Kidney (tissue), 14 donors: ENCODE measurements around the gene MKRN2. TPM values are rescaled to one million over a fixed set of nuclear protein-coding genes. Genes with fewer than 3 reads are reported as not detected.

Experiments used
- DNase-seq, 5 donors: peaks; one replicate each; pipeline ENCODE4 v3.0.0-alpha.2; 2013 to 2020
- FAIRE-seq: peaks from 2 replicates; lab custom pipeline; 2012; peaks lifted over from hg19 to GRCh38; lab: Jason Lieb, UNC
- H3K27ac ChIP-seq, 2 donors: one replicate each; pipeline ENCODE4 v1.7.0; 2013; ENCODE audit warnings: low read depth in 2 of 2, low read length in 2 of 2, inconsistent platforms in 1 of 2
- H3K27me3 ChIP-seq: one replicate; pipeline ENCODE4 v1.7.1; 2013; ENCODE audit warnings: low read length, inconsistent platforms; ENCODE audit not compliant: control insufficient read depth, insufficient read depth
- H3K36me3 ChIP-seq, 3 donors: one replicate each; pipeline versions ENCODE4 v1.7.0 to v1.7.1; 2013; ENCODE audit warnings: low read length in 3 of 3, control low read depth in 1 of 3, inconsistent platforms in 1 of 3; ENCODE audit not compliant: insufficient read depth in 3 of 3, control insufficient read depth in 2 of 3
- H3K4me1 ChIP-seq, 3 donors: one replicate each; pipeline versions ENCODE4 v1.7.0 to v1.7.1; 2013; ENCODE audit warnings: low read length in 3 of 3, inconsistent platforms in 1 of 3, low read depth in 1 of 3; ENCODE audit not compliant: control insufficient read depth in 2 of 3, insufficient read depth in 2 of 3
- H3K4me3 ChIP-seq, 3 donors: one replicate each; pipeline versions ENCODE4 v1.7.0 to v1.8.1; 2013; ENCODE audit warnings: low read length in 3 of 3, control low read depth in 1 of 3, inconsistent platforms in 1 of 3
- H3K9ac ChIP-seq, 3 donors: one replicate each; pipeline versions ENCODE4 v1.7.0 to v1.7.1; 2013; ENCODE audit warnings: low read length in 3 of 3, control low read depth in 1 of 3, inconsistent platforms in 1 of 3
- H3K9me3 ChIP-seq, 3 donors: one replicate each; pipeline versions ENCODE4 v1.7.0 to v1.7.1; 2013; ENCODE audit warnings: low read length in 3 of 3, control low read depth in 1 of 3, inconsistent platforms in 1 of 3; ENCODE audit not compliant: control insufficient read depth in 2 of 3, insufficient read depth in 1 of 3
- CTCF ChIP-seq: IDR thresholded peaks from 3 replicates; pipeline ENCODE4 v1.5.1; 2012; ENCODE audit warnings: mild to moderate bottlenecking, moderate library complexity, borderline replicate concordance; ENCODE audit not compliant: insufficient read depth; ENCODE audit errors: extremely low read depth
- intact Hi-C: fragments of 100-400 bp; cut with DNase I; formaldehyde crosslinking; loops from one replicate; pipeline ENCODE4 v1.11.1; 2022
- polyA plus RNA-seq: library from polyadenylated mRNA; stranded (reverse); fragments of 350-450 nt; fragmentation: Illumina TruSeq; extraction: RNeasy Lipid Tissue Mini Kit (QIAGEN cat#74804); gene quantifications from one replicate; pipeline ENCODE4 v1.2.3, GENCODE V29; 2014; ENCODE audit warnings: low read depth, low replicate concordance; ENCODE audit not compliant: insufficient read depth
- total RNA-seq: library from RNA; stranded (reverse); fragmentation: NEBNext Ultra II Directional; extraction: Animal tissue kit (Norgen Biotek cat#: 25700); gene quantifications from one replicate; pipeline ENCODE4 v1.2.1, GENCODE V29; 2021
- donor health status: control.
- donor health status: control.
- donor health status: control.
- donor health status: control.
- donor health status: control.
- donor health status: DM: yes; HTN: yes; CAD: no.
- donor health status: Normal renal cell carcinoma (clear cell type).

The MKRN2 gene
- total and polyA plus RNA-seq, 2 donors from 2014 or later, result 15.9 to 27.0 TPM

DNA sequence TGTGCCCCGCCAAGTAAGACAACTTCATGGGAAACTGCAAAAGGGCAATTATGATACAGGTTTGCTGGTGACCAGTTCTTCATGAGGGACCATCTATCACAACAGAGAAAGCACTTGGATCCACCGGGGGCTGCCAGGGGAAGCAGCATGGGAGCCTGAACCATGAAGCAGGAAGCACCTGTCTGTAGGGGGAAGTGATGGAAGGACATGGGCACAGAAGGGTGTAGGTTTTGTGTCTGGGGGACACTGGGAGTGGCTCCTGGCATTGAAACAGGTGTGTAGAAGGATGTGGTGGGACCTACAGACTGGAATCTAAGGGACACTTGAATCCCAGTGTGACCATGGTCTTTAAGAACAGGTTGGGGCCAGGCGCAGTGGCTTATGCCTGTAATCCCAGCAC, 22.6 kb downstream of the MKRN2 start:
- Histone ChIP-seq H3K36me3 (peaks cover 2 to 53% (median 33%) of the 10 kb centered on the region in 3 donors), H3K27ac (no peak overlapping the region)
- FAIRE-seq, result no peak

GRCh38 chr3:12579905-12580304, 23.0 kb downstream of the MKRN2 start:
- FAIRE-seq, result no peak
- no peak overlapping the region for H3K27ac ChIP-seq
- intact Hi-C loops, result no loop called here
- no peaks in the 10 kb centered on the region for H3K27me3 ChIP-seq
- H3K9ac ChIP-seq, result no peak overlapping the region
- H3K36me3 ChIP-seq, result peaks cover 0 to 53% (median 33%) of the 10 kb centered on the region in 3 donors
- H3K4me1 ChIP-seq, result peaks cover 0 to 7% (median 0%) of the 10 kb centered on the region in 3 donors
- H3K4me3 ChIP-seq, result no peak overlapping the region
- TF ChIP-seq CTCF, result no peak
- no peak for DNase-seq
- H3K9me3 ChIP-seq, result no peaks in the 10 kb centered on the region

More for the DNA sequence above, 22.6 kb downstream of the MKRN2 start:
- no peak overlapping the region for H3K4me3 ChIP-seq
- TF ChIP-seq CTCF, result no peak
- no peak overlapping the region for H3K9ac ChIP-seq
- intact Hi-C loops, result no loop called here
- peaks cover 0 to 7% (median 0%) of the 10 kb centered on the region in 3 donors for H3K4me1 ChIP-seq
- H3K27me3 ChIP-seq, result no peaks in the 10 kb centered on the region
- DNase-seq, result no peak
- H3K9me3 ChIP-seq, result no peaks in the 10 kb centered on the region

DNA sequence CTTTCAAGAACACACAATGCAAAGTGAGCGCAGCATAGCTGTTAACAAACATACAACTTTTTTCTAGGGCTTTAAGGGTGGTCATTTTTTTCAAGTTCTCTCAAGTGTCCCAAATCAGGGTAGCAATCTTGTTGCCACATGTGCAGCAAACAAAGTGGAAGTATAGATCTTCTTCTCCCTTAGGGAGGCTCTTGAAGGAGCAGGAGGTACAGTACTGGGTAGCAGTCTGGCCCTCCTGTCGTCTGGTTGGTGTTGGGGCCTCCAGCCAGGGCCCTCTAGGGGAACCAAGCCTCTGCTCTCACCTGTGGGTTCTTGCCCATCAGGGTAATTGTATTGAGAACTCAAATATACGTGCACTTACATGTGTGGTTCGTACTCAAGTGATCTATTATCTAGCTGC, 25.8 kb downstream of the MKRN2 start:
- Histone ChIP-seq H3K9me3 (no peaks in the 10 kb centered on the region), H3K36me3 (peaks cover 6 to 34% (median 25%) of the 10 kb centered on the region in 3 donors), H3K9ac (no peak overlapping the region), H3K27me3 (no peaks in the 10 kb centered on the region), H3K27ac (peak overlapping the region in 1 of 2 donors; percentile 30), H3K4me1 (peaks cover 0 to 7% (median 0%) of the 10 kb centered on the region in 3 donors), H3K4me3 (no peak overlapping the region)
- intact Hi-C loops, result no loop called here
- DNase-seq (no peak), FAIRE-seq (no peak)
- TF ChIP-seq CTCF, result no peak

DNA sequence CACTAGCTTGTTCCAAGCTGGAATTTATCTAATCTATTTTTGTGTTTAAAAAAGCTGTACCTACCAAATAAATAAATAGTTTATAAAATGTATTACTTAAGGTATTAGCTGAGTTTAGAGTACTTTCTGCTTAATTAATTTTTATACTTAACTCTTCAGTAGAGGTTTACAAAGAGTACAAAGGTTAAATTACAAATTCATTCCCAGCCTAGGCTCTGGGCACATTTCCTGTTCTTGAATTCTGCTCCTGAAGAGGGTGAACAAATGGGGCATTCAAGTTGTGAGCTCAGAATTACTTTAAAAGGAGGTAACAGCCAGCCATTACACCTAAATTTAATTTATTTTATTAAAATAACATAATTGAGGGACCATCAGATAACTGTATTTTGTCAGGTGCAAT, 26.4 kb downstream of the MKRN2 start:
- no peak for TF ChIP-seq CTCF
- no peak overlapping the region for H3K4me3 ChIP-seq
- no peak for DNase-seq
- peaks cover 6 to 38% (median 29%) of the 10 kb centered on the region in 3 donors for H3K36me3 ChIP-seq
- H3K9ac ChIP-seq, result no peak overlapping the region
- FAIRE-seq, result peak; percentile 57
- H3K4me1 ChIP-seq, result peaks cover 0 to 7% (median 0%) of the 10 kb centered on the region in 3 donors
- intact Hi-C loops, result no loop called here
- H3K27me3 ChIP-seq, result no peaks in the 10 kb centered on the region
- no peaks in the 10 kb centered on the region for H3K9me3 ChIP-seq
- H3K27ac ChIP-seq, result no peak overlapping the region
